ENCODE data around the gene CIDEB.
"Not testable (repeated sequence)": the region's sequence is repeated elsewhere in the genome, so short reads cannot be mapped to it uniquely, and the experiment has no call there.

Gene CIDEB, protein sequence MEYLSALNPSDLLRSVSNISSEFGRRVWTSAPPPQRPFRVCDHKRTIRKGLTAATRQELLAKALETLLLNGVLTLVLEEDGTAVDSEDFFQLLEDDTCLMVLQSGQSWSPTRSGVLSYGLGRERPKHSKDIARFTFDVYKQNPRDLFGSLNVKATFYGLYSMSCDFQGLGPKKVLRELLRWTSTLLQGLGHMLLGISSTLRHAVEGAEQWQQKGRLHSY

DNA sequence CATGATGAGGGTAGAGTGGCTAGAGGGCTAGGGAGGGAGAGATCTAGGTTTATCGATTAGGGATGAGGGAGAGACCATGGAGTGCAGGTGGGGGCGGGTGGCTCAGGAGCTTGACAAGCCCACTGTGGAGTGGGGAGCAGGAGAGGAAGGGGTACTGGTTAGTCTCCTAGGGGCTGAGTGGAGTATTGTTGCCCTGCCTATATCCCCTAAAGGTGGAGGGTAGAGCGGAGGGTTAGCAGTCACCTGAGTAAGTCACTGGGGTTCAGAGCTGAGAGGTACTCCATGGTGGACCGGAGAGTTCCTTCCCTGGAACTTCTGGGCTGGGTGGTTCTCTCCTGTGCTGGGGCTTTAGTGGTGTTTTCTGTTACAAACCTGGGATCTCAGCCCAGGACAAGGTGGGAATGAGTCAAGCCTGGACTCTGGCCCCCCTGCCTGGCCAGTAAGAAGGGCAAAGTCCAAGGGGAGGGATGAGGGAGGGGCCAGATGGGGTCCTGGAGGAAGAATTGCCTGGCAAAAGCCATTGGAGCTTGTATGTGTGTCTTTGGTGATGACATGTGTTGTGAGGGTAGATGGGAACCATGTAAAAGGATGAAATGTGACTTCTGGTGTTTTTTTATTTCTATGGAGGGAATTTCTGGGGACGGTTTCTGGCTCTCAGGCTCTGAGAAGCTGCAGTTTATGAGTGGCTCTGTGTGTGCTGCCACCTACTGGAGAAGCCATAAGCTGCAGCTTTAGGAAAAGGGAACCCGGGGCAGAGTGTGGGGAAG lies at the start of gene CIDEB:
CIDEB (minus strand) TSS at position 403 of the 767 bp plus-strand sequence; CDS start at position 284, 119 bp downstream.
- Histone ChIP-seq H3K27ac (no peak within 1 kb of the TSS), H3K9me3 (ENCODE audit: low read depth, low read length) (no peaks in the 10 kb centered on the region), H3K4me3 (no peak within 1 kb of the TSS), H3K36me3 (ENCODE audit: insufficient read depth, low read length) (peaks cover 40% of the 10 kb centered on the region), H3K9ac (ENCODE audit: insufficient read length) (no peak within 1 kb of the TSS)
- no peak for DNase-seq (ENCODE audit: low read depth, low spot score)
- no peak for TF ChIP-seq FOXP2 (optimal IDR thresholded peaks at IDR 0.05; ENCODE audit: control extremely low read depth, extremely low read length, insufficient read depth)
- no peak for TF ChIP-seq EZH2 (IDR thresholded peaks at IDR 0.05)
- no peak for TF ChIP-seq POLR2AphosphoS5 (IDR thresholded peaks at IDR 0.05; ENCODE audit: borderline replicate concordance, low read depth, low read length)

DNA sequence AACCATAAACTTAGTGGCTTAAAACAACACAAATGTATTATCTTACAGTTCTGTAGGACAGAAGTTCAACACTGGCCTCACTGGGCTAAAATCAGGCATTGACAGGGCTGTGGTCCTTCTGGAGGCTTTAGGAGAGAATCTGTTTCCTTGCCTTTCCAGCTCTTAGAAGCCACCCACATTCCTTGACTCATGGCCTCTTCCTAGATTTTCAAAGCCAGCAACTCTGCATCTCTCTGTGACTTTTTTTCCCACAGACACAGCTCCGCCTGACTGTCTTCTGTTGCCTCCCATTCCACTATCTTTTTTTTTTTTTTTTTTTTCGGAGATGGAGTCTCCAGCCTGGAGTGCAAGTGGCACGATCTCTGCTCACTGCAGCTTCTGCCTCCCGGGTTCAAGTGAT lies 48.4 kb upstream of the CIDEB start:
- Histone ChIP-seq H3K27ac (no peak overlapping the region), H3K36me3 (ENCODE audit: insufficient read depth, low read length) (no peaks in the 10 kb centered on the region), H3K9ac (ENCODE audit: insufficient read length) (no peak overlapping the region), H3K9me3 (ENCODE audit: low read depth, low read length) (no peaks in the 10 kb centered on the region), H3K4me3 (no peak overlapping the region)
- TF ChIP-seq FOXP2 (optimal IDR thresholded peaks at IDR 0.05; ENCODE audit: control extremely low read depth, extremely low read length, insufficient read depth) = no peak
- TF ChIP-seq EZH2 (IDR thresholded peaks at IDR 0.05) = no peak
- no peak for TF ChIP-seq POLR2AphosphoS5 (IDR thresholded peaks at IDR 0.05; ENCODE audit: borderline replicate concordance, low read depth, low read length)
- DNase-seq (ENCODE audit: low read depth, low spot score) = no peak

DNA sequence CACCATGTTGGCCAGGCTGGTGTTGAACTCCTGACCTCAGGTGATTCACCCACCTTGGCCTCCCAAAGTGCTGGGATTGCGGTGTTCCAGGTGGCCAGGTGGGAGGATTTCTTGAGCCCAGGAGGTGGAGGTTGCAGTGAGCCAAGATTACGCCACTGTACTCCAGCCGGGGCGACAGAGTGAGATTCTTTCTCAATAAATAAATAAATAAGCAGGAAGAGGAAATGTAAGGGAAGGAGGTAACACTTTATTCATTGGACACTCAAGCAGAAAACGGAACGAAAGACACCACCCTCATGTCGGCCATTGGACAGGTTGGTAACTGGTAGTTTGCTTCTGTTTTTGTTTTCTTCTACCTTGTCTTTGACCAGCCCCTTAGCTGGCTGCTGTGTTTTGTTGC lies 47.2 kb upstream of the CIDEB start:
- Histone ChIP-seq H3K27ac (no peak overlapping the region), H3K9ac (ENCODE audit: insufficient read length) (no peak overlapping the region), H3K4me3 (no peak overlapping the region), H3K9me3 (ENCODE audit: low read depth, low read length) (no peaks in the 10 kb centered on the region), H3K36me3 (ENCODE audit: insufficient read depth, low read length) (no peaks in the 10 kb centered on the region)
- no peak for TF ChIP-seq POLR2AphosphoS5 (IDR thresholded peaks at IDR 0.05; ENCODE audit: borderline replicate concordance, low read depth, low read length)
- TF ChIP-seq EZH2 (IDR thresholded peaks at IDR 0.05) = no peak
- TF ChIP-seq FOXP2 (optimal IDR thresholded peaks at IDR 0.05; ENCODE audit: control extremely low read depth, extremely low read length, insufficient read depth) = no peak
- no peak for DNase-seq (ENCODE audit: low read depth, low spot score)

DNA sequence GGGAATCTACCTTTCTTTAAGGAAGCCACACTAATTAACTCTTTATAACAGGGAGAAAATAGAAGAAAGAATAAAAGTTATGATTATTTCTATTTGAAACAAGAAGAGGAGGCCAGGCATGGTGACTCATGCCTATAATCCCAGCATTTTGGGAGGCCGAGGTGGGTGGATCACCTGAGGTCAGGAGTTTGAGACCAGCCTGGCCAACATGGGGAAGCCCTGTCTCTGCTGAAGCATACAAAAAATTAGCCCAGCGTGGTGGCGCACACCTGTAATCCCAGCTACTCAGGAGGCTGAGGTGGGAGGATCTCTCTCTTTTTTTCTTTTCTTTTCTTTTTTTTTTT lies 46.7 kb upstream of the CIDEB start:
- Histone ChIP-seq H3K27ac (peak overlapping the region; percentile 84), H3K9ac (ENCODE audit: insufficient read length) (peak overlapping the region; percentile 55)
- H3K9me3 ChIP-seq (ENCODE audit: low read depth, low read length); H3K36me3 ChIP-seq (ENCODE audit: insufficient read depth, low read length); DNase-seq (ENCODE audit: low read depth, low spot score); H3K4me3 ChIP-seq: not testable (repeated sequence)

DNA sequence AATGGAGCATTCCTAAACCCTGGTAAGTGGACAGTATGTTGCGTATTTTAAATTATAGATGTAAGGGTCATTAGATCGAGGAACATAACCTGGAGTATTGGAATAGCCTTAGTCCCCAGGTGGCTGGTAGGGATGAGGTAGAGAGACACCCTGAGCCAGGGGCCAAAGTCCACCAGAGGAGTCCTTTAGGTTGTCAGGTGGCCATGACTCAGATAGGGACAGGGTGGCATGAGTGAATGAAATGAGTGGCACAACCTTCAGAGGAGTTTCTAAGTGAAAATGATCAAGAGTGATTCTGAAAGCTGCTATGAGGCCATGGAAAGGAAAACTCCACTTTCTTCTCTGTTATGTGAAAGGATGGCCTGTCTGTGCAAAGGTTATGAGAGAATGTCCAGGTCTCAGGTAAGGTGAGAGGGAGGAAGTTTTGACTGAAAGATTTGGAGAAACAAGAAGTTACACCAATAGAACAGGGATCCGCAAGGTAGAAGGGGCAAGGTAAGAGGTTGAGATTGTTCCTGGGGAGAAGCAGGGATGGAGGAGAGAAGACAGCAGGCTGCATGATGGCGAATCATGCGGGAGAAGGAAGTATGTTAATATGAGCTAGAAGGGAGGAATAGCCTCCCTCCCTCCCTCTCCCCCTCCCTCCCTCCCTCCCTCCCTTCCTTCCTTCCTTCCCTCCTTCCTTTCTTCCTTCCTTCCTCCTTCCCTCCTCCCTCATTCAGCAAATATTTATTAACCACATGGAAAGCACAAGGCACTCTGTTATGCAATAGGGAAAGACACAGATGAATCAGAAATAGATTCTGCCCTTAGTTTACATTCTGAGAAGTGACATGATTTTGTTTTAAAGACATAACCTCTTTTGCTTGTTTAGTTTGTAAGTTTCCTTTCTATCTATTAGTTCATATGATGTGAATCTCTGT lies 46.0 kb upstream of the CIDEB start:
- no peaks in the 10 kb centered on the region for H3K9me3 ChIP-seq (ENCODE audit: low read depth, low read length)
- no peak overlapping the region for H3K4me3 ChIP-seq
- peak overlapping the region; percentile 55 for H3K9ac ChIP-seq (ENCODE audit: insufficient read length)
- peak overlapping the region; percentile 84 for H3K27ac ChIP-seq
- TF ChIP-seq POLR2AphosphoS5 (IDR thresholded peaks at IDR 0.05; ENCODE audit: borderline replicate concordance, low read depth, low read length) (no peak), FOXP2 (optimal IDR thresholded peaks at IDR 0.05; ENCODE audit: control extremely low read depth, extremely low read length, insufficient read depth) (no peak), EZH2 (IDR thresholded peaks at IDR 0.05) (no peak)
- no peaks in the 10 kb centered on the region for H3K36me3 ChIP-seq (ENCODE audit: insufficient read depth, low read length)
- DNase-seq (ENCODE audit: low read depth, low spot score) = peak; percentile 30

DNA sequence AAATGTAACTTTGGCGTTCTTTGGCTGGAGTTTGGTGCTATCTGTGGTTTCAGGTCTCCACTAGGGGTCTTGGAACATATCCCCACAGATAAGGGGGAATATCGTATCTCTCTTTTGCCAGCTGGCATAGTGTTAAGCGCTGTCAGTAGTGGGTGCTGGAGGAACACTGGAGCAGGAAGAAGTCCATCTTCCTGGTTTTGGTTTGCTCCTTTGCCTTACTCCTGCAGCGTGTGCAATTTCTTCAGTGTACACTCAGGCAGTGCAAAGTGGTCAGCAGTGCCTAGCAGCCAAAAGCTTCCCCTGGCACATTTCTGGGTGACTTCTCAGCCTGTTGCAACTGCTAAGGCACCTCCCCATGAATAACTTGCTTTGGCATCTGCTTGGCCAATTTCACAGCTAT lies 43.7 kb upstream of the CIDEB start:
- TF ChIP-seq EZH2 (IDR thresholded peaks at IDR 0.05) (no peak), POLR2AphosphoS5 (IDR thresholded peaks at IDR 0.05; ENCODE audit: borderline replicate concordance, low read depth, low read length) (no peak), FOXP2 (optimal IDR thresholded peaks at IDR 0.05; ENCODE audit: control extremely low read depth, extremely low read length, insufficient read depth) (no peak)
- Histone ChIP-seq H3K36me3 (ENCODE audit: insufficient read depth, low read length) (no peaks in the 10 kb centered on the region), H3K4me3 (no peak overlapping the region), H3K9me3 (ENCODE audit: low read depth, low read length) (no peaks in the 10 kb centered on the region), H3K27ac (no peak overlapping the region), H3K9ac (ENCODE audit: insufficient read length) (no peak overlapping the region)
- no peak for DNase-seq (ENCODE audit: low read depth, low spot score)

DNA sequence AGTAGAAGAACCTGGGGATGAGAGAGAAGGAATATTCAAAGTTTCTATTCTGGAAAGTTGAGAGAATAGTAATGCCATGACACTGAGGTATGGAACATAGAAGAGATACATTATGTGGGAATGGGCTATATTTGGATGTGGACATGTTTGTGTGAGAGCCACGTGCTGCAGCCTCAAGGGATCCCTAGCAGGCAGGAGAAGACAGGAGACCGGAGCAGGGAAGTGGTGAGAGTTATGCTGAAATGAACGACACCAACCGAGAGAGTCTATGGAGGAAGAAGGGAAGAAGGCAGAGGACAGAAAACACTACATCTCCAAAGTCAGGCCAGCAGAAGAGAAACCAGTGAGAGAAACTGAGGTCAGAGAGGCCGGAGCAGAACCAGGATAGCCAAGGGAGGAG lies 42.0 kb upstream of the CIDEB start:
- no peaks in the 10 kb centered on the region for H3K36me3 ChIP-seq (ENCODE audit: insufficient read depth, low read length)
- no peak overlapping the region for H3K4me3 ChIP-seq
- DNase-seq (ENCODE audit: low read depth, low spot score) = no peak
- H3K27ac ChIP-seq = no peak overlapping the region
- no peak for TF ChIP-seq FOXP2 (optimal IDR thresholded peaks at IDR 0.05; ENCODE audit: control extremely low read depth, extremely low read length, insufficient read depth)
- no peak for TF ChIP-seq EZH2 (IDR thresholded peaks at IDR 0.05)
- no peak for TF ChIP-seq POLR2AphosphoS5 (IDR thresholded peaks at IDR 0.05; ENCODE audit: borderline replicate concordance, low read depth, low read length)
- H3K9me3 ChIP-seq (ENCODE audit: low read depth, low read length) = no peaks in the 10 kb centered on the region
- no peak overlapping the region for H3K9ac ChIP-seq (ENCODE audit: insufficient read length)

DNA sequence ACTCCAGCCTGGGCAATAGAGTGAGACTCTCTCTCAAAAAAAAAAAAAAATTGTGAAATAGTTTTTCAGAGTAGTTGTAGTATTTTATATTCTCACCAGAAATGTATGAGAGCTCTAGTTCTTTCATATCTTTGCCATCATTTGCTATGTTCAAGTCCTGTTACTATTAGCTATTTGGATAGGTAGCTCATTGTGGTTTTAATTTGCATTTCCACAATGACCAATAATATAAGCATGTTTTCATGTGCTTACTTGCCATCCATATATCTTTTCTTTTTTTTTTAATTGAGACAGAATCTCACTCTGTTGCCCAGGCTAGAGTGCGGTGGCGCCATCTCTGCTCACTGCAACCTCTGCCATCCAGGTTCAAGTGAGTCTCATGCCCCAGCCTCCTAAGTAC lies 40.4 kb upstream of the CIDEB start:
- Histone ChIP-seq H3K4me3 (no peak overlapping the region), H3K9ac (ENCODE audit: insufficient read length) (no peak overlapping the region), H3K27ac (no peak overlapping the region), H3K9me3 (ENCODE audit: low read depth, low read length) (no peaks in the 10 kb centered on the region), H3K36me3 (ENCODE audit: insufficient read depth, low read length) (no peaks in the 10 kb centered on the region)
- DNase-seq (ENCODE audit: low read depth, low spot score) = no peak
- no peak for TF ChIP-seq POLR2AphosphoS5 (IDR thresholded peaks at IDR 0.05; ENCODE audit: borderline replicate concordance, low read depth, low read length)
- no peak for TF ChIP-seq FOXP2 (optimal IDR thresholded peaks at IDR 0.05; ENCODE audit: control extremely low read depth, extremely low read length, insufficient read depth)
- no peak for TF ChIP-seq EZH2 (IDR thresholded peaks at IDR 0.05)

Data from SK-N-MC (cell line).